ENCODE results near the gene TEAD1. TPM values are rescaled to one million over a fixed set of nuclear protein-coding genes. Genes with fewer than 3 reads are reported as not detected.

Gene TEAD1
- total and polyA plus RNA-seq, 9 of the 15 experiments (the other 6 are each of a cell fraction or from before 2014, with no cell fraction given): 1.7 to 17.7 (median 10.8) TPM

- Histone ChIP-seq H3K4me1 (replicated peaks in 1 of 2; ENCODE audit: control insufficient read depth in 2 of 2, insufficient read depth in 2 of 2, low read length in 2 of 2) (peaks cover 0 to 4% of the 10 kb centered on the region in 2 experiments; a peak in 1 of 5 replicates), H3K27ac (ENCODE audit: extremely low read depth, low read depth, low read length) (no peak overlapping the region), H3K27me3 (ENCODE audit: control insufficient read depth in 2 of 2, insufficient read depth in 2 of 2, low read length in 2 of 2) (no peaks in the 10 kb centered on the region), H3K9me3 (replicated peaks; ENCODE audit: control insufficient read depth, insufficient read depth, low read depth, low read length) (no peaks in the 10 kb centered on the region), H3K4me2 (ENCODE audit: insufficient read depth, low read length) (no peak overlapping the region), H3K9ac (ENCODE audit: insufficient read depth in 1 of 2, low read depth in 2 of 2, low read length in 2 of 2) (no peak overlapping the region), H4K20me1 (replicated peaks; ENCODE audit: control insufficient read depth, insufficient read depth, low read length) (no peaks in the 10 kb centered on the region; the same call in 1 of the 2 replicates), H3K4me3 (no peak overlapping the region), H2AFZ (ENCODE audit: low read depth, low read length) (no peak overlapping the region), H3K79me2 (ENCODE audit: control insufficient read depth, insufficient read depth, low read length) (no peaks in the 10 kb centered on the region), H3K36me3 (ENCODE audit: control insufficient read depth, insufficient read depth, low read length) (peaks cover 57% of the 10 kb centered on the region), H3K9me1 (ENCODE audit: control insufficient read depth, insufficient read depth, low read length) (no peaks in the 10 kb centered on the region)
- POLR2A ChIA-PET: interaction anchor here (0.6 to 2.5 kb wide), 3 partner anchors 12 to 499 kb away, joined by 3 to 10 read pairs (median 3); no protein-coding TSS in a partner anchor
- CTCF ChIA-PET (ENCODE audit: low intra/inter-chr PET ratio): interaction anchor here (0.5 to 0.6 kb wide), 2 partner anchors 139 to 166 kb away, joined by 3 to 4 read pairs; no protein-coding TSS in a partner anchor
- ATAC-seq: no peak
- in situ Hi-C loops (cut with MboI): loop anchor here (10.0 kb wide), 1 partner anchor 372 kb away; no protein-coding TSS in a partner anchor
- DNase-seq (ENCODE audit: extremely low read depth in 1 of 4, low spot score in 3 of 4): no peak
- no TSS peak for BruUV-seq (replicated peaks)
- TF ChIP-seq TAL1 (IDR thresholded peaks at IDR 0.05) (no peak), PKNOX1 (IDR thresholded peaks at IDR 0.05) (no peak), DIDO1 (tag; IDR thresholded peaks at IDR 0.05; ENCODE audit: low read depth) (no peak), ZFP1 (CRISPR knock-in tag; IDR thresholded peaks at IDR 0.05) (no peak), LARP7 (IDR thresholded peaks at IDR 0.05) (no peak), ZBTB9 (CRISPR knock-in tag; IDR thresholded peaks at IDR 0.05) (no peak), MIER1 (IDR thresholded peaks at IDR 0.05; ENCODE audit: low read depth) (no peak), TFE3 (CRISPR knock-in tag; IDR thresholded peaks at IDR 0.05) (no peak), TAF1 (IDR thresholded peaks at IDR 0.05; ENCODE audit: control insufficient read depth, extremely low read depth, insufficient read depth, low read length, severe bottlenecking) (no peak), HEY1 (CRISPR knock-in tag; IDR thresholded peaks at IDR 0.05; ENCODE audit: borderline replicate concordance) (no peak), ZNF584 (CRISPR knock-in tag; IDR thresholded peaks at IDR 0.05; ENCODE audit: low read depth) (no peak), RHOXF2B (CRISPR knock-in tag; conservative IDR thresholded peaks at IDR 0.05) (no peak), BACH1 (tag; IDR thresholded peaks at IDR 0.05) (no peak)
- FAIRE-seq: no peak
- intact Hi-C loops (cut with micrococcal nuclease): loop anchor here (10.0 kb wide), 1 partner anchor 372 kb away; no protein-coding TSS in a partner anchor
- 85% methylated on average over 6 of the region's 10 CpGs for WGBS (ENCODE audit: insufficient coverage, low coverage, missing lambda C conversion rate)
These were observed 288.1 kb downstream of the TEAD1 start for GRCh38 chr11:12962306-12962705.
